IMR-90 (cell line): ENCODE results near the gene TNN. TPM values are rescaled to one million over a fixed set of nuclear protein-coding genes. Genes with fewer than 3 reads are reported as not detected.

Source experiments
- ATAC-seq: fragments of 200-7000 bp; cut with Tn5 transposase; 2 replicates; pipeline ENCODE4 v1.9.1; 2020; ENCODE audit warnings: low read depth, mild to moderate bottlenecking, moderate library complexity
- BruUV-seq: library from RNA; stranded (reverse); fragments of 400-500 nt; replicated peaks from 2 replicates; lab custom pipeline; 2021; lab: Mats Ljungman, UMichigan
- CTCF ChIA-PET: fragments of 300-600 bp; formaldehyde crosslinking; extraction: SDS; loops from one replicate; lab custom pipeline; 2021; ENCODE audit warnings: antibody characterized with exemption; lab: Yijun Ruan, JAX
- POLR2A ChIA-PET: fragments of 300-600 bp; sonication (Branson Sonifier 250); formaldehyde crosslinking; loops from one replicate; lab custom pipeline; 2022; ENCODE audit warnings: antibody characterized with exemption; ENCODE audit not compliant: unreplicated experiment; lab: Charles Lee
- DNase-seq: peaks from one replicate; pipeline ENCODE4 v3.0.0; 2013
- H2AFZ ChIP-seq: replicated peaks from 2 replicates; pipeline ENCODE3; 2013; ENCODE audit warnings: low read length, mild to moderate bottlenecking; ENCODE audit not compliant: poor library complexity
- H2AK5ac ChIP-seq: 2 replicates; pipeline ENCODE4 v1.6.1; 2013; ENCODE audit warnings: low read depth, low read length, inconsistent platforms
- H2AK9ac ChIP-seq: replicated peaks from 2 replicates; pipeline ENCODE3; 2013; ENCODE audit warnings: mild to moderate bottlenecking, low read depth, low read length, moderate library complexity; ENCODE audit not compliant: poor library complexity
- H2BK120ac ChIP-seq: 2 replicates; pipeline ENCODE4 v1.6.1; 2013; ENCODE audit warnings: low read depth, low read length, inconsistent platforms
- H2BK15ac ChIP-seq: 3 replicates; pipeline ENCODE4 v1.6.1; 2013; ENCODE audit warnings: low read depth, low read length, inconsistent platforms
- H2BK20ac ChIP-seq: 2 replicates; pipeline ENCODE4 v1.6.1; 2013; ENCODE audit warnings: low read depth, mild to moderate bottlenecking, inconsistent platforms, low read length, moderate library complexity
- H2BK5ac ChIP-seq: 2 replicates; pipeline ENCODE4 v1.6.1; 2013; ENCODE audit warnings: mild to moderate bottlenecking, low read depth, low read length, inconsistent platforms; ENCODE audit not compliant: poor library complexity, severe bottlenecking
- H3K14ac ChIP-seq: replicated peaks from 2 replicates; pipeline ENCODE4 v1.6.1; 2013; ENCODE audit warnings: low read depth, low read length, inconsistent platforms
- H3K18ac ChIP-seq: 2 replicates; pipeline ENCODE4 v1.6.1; 2013; ENCODE audit warnings: low read depth, low read length, control low read depth
- H3K23ac ChIP-seq: 2 replicates; pipeline ENCODE4 v1.6.1; 2013; ENCODE audit warnings: low read depth, low read length, inconsistent platforms
- H3K27ac ChIP-seq: 2 replicates; pipeline ENCODE4 v1.5.1; 2013; ENCODE audit warnings: mild to moderate bottlenecking, control low read depth, low read length; ENCODE audit not compliant: insufficient read depth
- H3K27me3 ChIP-seq: 2 replicates; pipeline ENCODE4 v1.6.1; 2013; ENCODE audit warnings: low read length; ENCODE audit not compliant: control insufficient read depth, insufficient read depth
- H3K36me3 ChIP-seq: 2 replicates; pipeline ENCODE4 v1.6.1; 2013; ENCODE audit warnings: low read length, mixed read lengths; ENCODE audit not compliant: control insufficient read depth, insufficient read depth
- H3K4ac ChIP-seq: 2 replicates; pipeline ENCODE4 v1.6.1; 2013; ENCODE audit warnings: low read depth, low read length, inconsistent platforms
- H3K4me1 ChIP-seq: 2 replicates; pipeline ENCODE4 v1.6.1; 2013; ENCODE audit warnings: low read length, mixed read lengths; ENCODE audit not compliant: control insufficient read depth, insufficient read depth
- H3K4me2 ChIP-seq: 2 replicates; pipeline ENCODE4 v1.6.1; 2013; ENCODE audit warnings: low read depth, mild to moderate bottlenecking, control low read depth, low read length, moderate library complexity
- H3K4me3 ChIP-seq: 2 replicates; pipeline ENCODE4 v1.5.1; 2013; ENCODE audit warnings: low read depth, mild to moderate bottlenecking, control low read depth, low read length, moderate library complexity; ENCODE audit not compliant: insufficient read depth
- H3K56ac ChIP-seq: 2 replicates; pipeline ENCODE4 v1.6.1; 2013; ENCODE audit warnings: low read length, inconsistent platforms; ENCODE audit not compliant: insufficient read depth; ENCODE audit errors: extremely low read depth
- H3K79me1 ChIP-seq, 2 experiments: 2 replicates each; pipeline ENCODE4 v1.6.1; 2013; ENCODE audit warnings: low read length in 2 of 2, inconsistent platforms in 1 of 2, low read depth in 1 of 2
- H3K9ac ChIP-seq: 2 replicates; pipeline ENCODE4 v1.6.1; 2013; ENCODE audit warnings: low read depth, low read length, control low read depth
- H3K9me1 ChIP-seq: 2 replicates; pipeline ENCODE4 v1.6.1; 2013; ENCODE audit warnings: low read length, inconsistent platforms; ENCODE audit not compliant: insufficient read depth
- H3K9me3 ChIP-seq: 2 replicates; pipeline ENCODE4 v1.6.1; 2013; ENCODE audit warnings: low read length; ENCODE audit not compliant: control insufficient read depth, insufficient read depth
- H4K20me1 ChIP-seq: 2 replicates; pipeline ENCODE4 v1.6.1; 2013; ENCODE audit warnings: low read length, inconsistent platforms; ENCODE audit not compliant: insufficient read depth
- H4K5ac ChIP-seq: 2 replicates; pipeline ENCODE4 v1.6.1; 2013; ENCODE audit warnings: mild to moderate bottlenecking, low read depth, low read length, control low read depth
- H4K8ac ChIP-seq, 2 experiments: 2 replicates each; pipeline ENCODE4 v1.6.1; 2013; ENCODE audit warnings: low read depth in 2 of 2, low read length in 2 of 2, control low read depth in 1 of 2, inconsistent platforms in 1 of 2
- H4K91ac ChIP-seq: 2 replicates; pipeline ENCODE4 v1.6.1; 2013; ENCODE audit warnings: low read depth, low read length, inconsistent platforms; ENCODE audit not compliant: insufficient read depth
- ELK1 ChIP-seq: fragments of 150-350 bp; IDR thresholded peaks from 2 replicates; pipeline ENCODE4 v1.6.1; 2016; ENCODE audit warnings: low read depth, mild to moderate bottlenecking, low read length, moderate library complexity, borderline replicate concordance
- WGBS, 2 experiments: methylation state at CpG; one replicate each; pipeline versions ENCODE4 v1.1.5 to v1.1.7; 2013; ENCODE audit warnings: missing lambda C conversion rate in 2 of 2; ENCODE audit not compliant: insufficient read length in 1 of 2; ENCODE audit errors: extremely low coverage in 2 of 2; 5-methylcytosine and 5-hydroxymethylcytosine counted together
- dilution Hi-C: fragments of 300-500 bp; cut with HindIII; formaldehyde crosslinking; loops from one replicate; pipeline ENCODE4 v1.14.3; 2018; ENCODE audit warnings: low sequenced_read_pairs; ENCODE audit not compliant: unreplicated experiment
- in situ Hi-C: fragments of 300-500 bp; cut with MboI; formaldehyde crosslinking; loops from 3 replicates; pipeline ENCODE4 v1.14.3; 2019; ENCODE audit warnings: low sequenced_read_pairs, inconsistent platforms, mixed read lengths
- intact Hi-C: fragments of 100-400 bp; cut with micrococcal nuclease; formaldehyde crosslinking; loops from 2 replicates; pipeline ENCODE4 v1.10.0; 2022
- polyA plus RNA-seq, 3 experiments: library from polyadenylated mRNA; depleted of rRNA; stranded (reverse); fragments of >200 nt; gene quantifications; 2 replicates each; pipeline ENCODE4 v1.2.3, GENCODE V29; 2012; ENCODE audit warnings: low replicate concordance in 1 of 3
- total RNA-seq: library from RNA; depleted of rRNA; stranded (reverse); fragments of >200 nt; gene quantifications from 2 replicates; pipeline ENCODE4 v1.2.3, GENCODE V29; 2012
- TF ChIP-seq, protein P1 (sequence below): fragments of 150-350 bp; IDR thresholded peaks from 2 replicates; pipeline ENCODE4 v1.6.1; 2017; ENCODE audit warnings: mild to moderate bottlenecking, antibody characterized with exemption, low read length, low read depth

TNN gene
- total and polyA plus RNA-seq, 2 of the 4 experiments (the other 2 are of a cell fraction): not detected

DNA sequence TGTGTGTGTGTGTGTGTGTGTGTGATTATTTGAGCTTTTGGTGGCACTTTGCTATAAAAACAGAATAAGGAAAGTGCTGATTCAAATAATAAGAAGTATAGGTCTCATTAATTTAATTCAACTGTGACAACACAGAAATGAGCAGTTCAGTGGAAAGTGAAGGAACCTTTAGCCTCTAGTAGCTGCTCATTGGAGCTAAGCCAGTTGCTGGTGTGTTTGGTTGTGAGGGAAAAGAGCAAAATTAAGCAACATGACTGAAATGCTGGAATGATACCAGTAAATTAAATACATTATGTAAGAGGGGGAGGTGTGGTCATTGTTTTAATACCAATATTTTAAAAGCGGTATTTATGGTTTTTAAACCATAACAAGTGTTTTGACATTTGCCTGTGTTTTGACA is 69.7 kb downstream of the TNN start:
- no peak for DNase-seq
- Histone ChIP-seq H3K9ac (no peak overlapping the region), H3K4ac (no peak overlapping the region), H3K4me2 (no peak overlapping the region), H3K27me3 (peaks cover 3% of the 10 kb centered on the region; the same call in 1 of the 2 replicates), H4K20me1 (no peaks in the 10 kb centered on the region), H4K8ac (no peak overlapping the region), H3K4me1 (0 out of 2 replicates have a peak, but pooled peaks cover 2% of the 10 kb centered on the region), H3K9me3 (no peaks in the 10 kb centered on the region), H2BK5ac (no peak overlapping the region), H2AFZ (no peak overlapping the region), H2BK15ac (no peak overlapping the region), H3K36me3 (no peaks in the 10 kb centered on the region), H3K27ac (no peak overlapping the region), H3K9me1 (no peaks in the 10 kb centered on the region), H3K4me3 (no peak overlapping the region), H2AK9ac (no peak overlapping the region), H2AK5ac (no peak overlapping the region), H2BK120ac (no peak overlapping the region), H3K23ac (no peak overlapping the region), H2BK20ac (no peak overlapping the region), H4K5ac (no peak overlapping the region), H4K91ac (no peak overlapping the region), H3K18ac (no peak overlapping the region), H3K79me1 (no peaks in the 10 kb centered on the region), H3K14ac (no peak overlapping the region), H3K56ac (no peak overlapping the region)
- ChIA-PET CTCF (no interaction called here), POLR2A (no interaction called here)
- TF ChIP-seq, protein P1, sequence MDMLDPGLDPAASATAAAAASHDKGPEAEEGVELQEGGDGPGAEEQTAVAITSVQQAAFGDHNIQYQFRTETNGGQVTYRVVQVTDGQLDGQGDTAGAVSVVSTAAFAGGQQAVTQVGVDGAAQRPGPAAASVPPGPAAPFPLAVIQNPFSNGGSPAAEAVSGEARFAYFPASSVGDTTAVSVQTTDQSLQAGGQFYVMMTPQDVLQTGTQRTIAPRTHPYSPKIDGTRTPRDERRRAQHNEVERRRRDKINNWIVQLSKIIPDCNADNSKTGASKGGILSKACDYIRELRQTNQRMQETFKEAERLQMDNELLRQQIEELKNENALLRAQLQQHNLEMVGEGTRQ: no peak
- no peak for TF ChIP-seq ELK1
- no peak for ATAC-seq
- no CpG with 5 or more reads among the region's 1 CpG for WGBS, 2 experiments
- dilution Hi-C loops: no loop called here
- no TSS peak for BruUV-seq
- intact Hi-C loops: no loop called here
- in situ Hi-C loops: no loop called here
